ENCODE data around the gene RABEP2. TPM values are rescaled to one million over a fixed set of nuclear protein-coding genes. Genes with fewer than 3 reads are reported as not detected.

Gene RABEP2
- total RNA-seq, 1 donor from 2014 or later = 64.5 TPM

- DNase-seq (ENCODE audit: low spot score in 2 of 2) = no peak
- Histone ChIP-seq H3K27ac (no peak overlapping the region), H3K4me1 (peaks cover 9 to 10% of the 10 kb centered on the region in 2 donors), H3K27me3 (no peaks in the 10 kb centered on the region), H3K36me3 (peaks cover 0 to under 1% of the 10 kb centered on the region in 2 donors), H3K9me3 (no peaks in the 10 kb centered on the region), H3K4me3 (peak overlapping the region; percentile 51 to 79)
- no peak for TF ChIP-seq CTCF (IDR thresholded peaks at IDR 0.05)
- intact Hi-C loops (cut with DNase I) = loop anchor here (1.0 to 2.0 kb wide), 2 partner anchors 45 to 71 kb away; partner anchors contain the start of genes NFATC2IP and RABEP2
Measured at GRCh38 chr16:28879261-28879840, 45.7 kb downstream of the RABEP2 start.

- peak within 1 kb of the TSS; percentile 51 to 79 for H3K4me3 ChIP-seq
- no peaks in the 10 kb centered on the region for H3K27me3 ChIP-seq
- no peak for DNase-seq (ENCODE audit: low spot score in 2 of 2)
- TF ChIP-seq CTCF (IDR thresholded peaks at IDR 0.05) = no peak
- intact Hi-C loops (cut with DNase I) = loop anchor here (2.0 kb wide), 1 partner anchor 46 kb away; the partner anchor contains the start of gene RABEP2
- H3K9me3 ChIP-seq = no peaks in the 10 kb centered on the region
- H3K4me1 ChIP-seq = peaks cover 9 to 10% of the 10 kb centered on the region in 2 donors
- H3K36me3 ChIP-seq = peaks cover 0 to 9% of the 10 kb centered on the region in 2 donors
- no peak within 1 kb of the TSS for H3K27ac ChIP-seq
Measured at GRCh38 chr16:28878083-28878926, 46.7 kb downstream of the RABEP2 start, which contains the start of gene ATP2A1. ATP2A1 (plus strand) TSS chr16:28878488; CDS start chr16:28878672, 184 bp downstream.

GRCh38 chr16:28877655-28878000, 47.4 kb downstream of the RABEP2 start:
- Histone ChIP-seq H3K9me3 (no peaks in the 10 kb centered on the region), H3K4me1 (peaks cover 9 to 10% of the 10 kb centered on the region in 2 donors), H3K27me3 (no peaks in the 10 kb centered on the region), H3K4me3 (no peak overlapping the region), H3K36me3 (peaks cover 0 to 16% of the 10 kb centered on the region in 2 donors), H3K27ac (no peak overlapping the region)
- no peak for DNase-seq (ENCODE audit: low spot score in 2 of 2)
- intact Hi-C loops (cut with DNase I) = no loop called here
- no peak for TF ChIP-seq CTCF (IDR thresholded peaks at IDR 0.05)

GRCh38 chr16:28876973-28877654, 47.9 kb downstream of the RABEP2 start:
- Histone ChIP-seq H3K4me3 (no peak overlapping the region), H3K36me3 (peaks cover under 1 to 21% of the 10 kb centered on the region in 2 donors), H3K27me3 (no peaks in the 10 kb centered on the region), H3K9me3 (no peaks in the 10 kb centered on the region), H3K4me1 (peaks cover 9 to 10% of the 10 kb centered on the region in 2 donors), H3K27ac (no peak overlapping the region)
- no peak for DNase-seq (ENCODE audit: low spot score in 2 of 2)
- intact Hi-C loops (cut with DNase I) = no loop called here
- no peak for TF ChIP-seq CTCF (IDR thresholded peaks at IDR 0.05)

- intact Hi-C loops (cut with DNase I) = no loop called here
- no peaks in the 10 kb centered on the region for H3K9me3 ChIP-seq
- DNase-seq (ENCODE audit: low spot score in 2 of 2) = no peak
- no peak overlapping the region for H3K27ac ChIP-seq
- H3K4me3 ChIP-seq = no peak overlapping the region
- H3K36me3 ChIP-seq = peaks cover 9 to 31% of the 10 kb centered on the region in 2 donors
- peaks cover 9 to 10% of the 10 kb centered on the region in 2 donors for H3K4me1 ChIP-seq
- no peak for TF ChIP-seq CTCF (IDR thresholded peaks at IDR 0.05)
- no peaks in the 10 kb centered on the region for H3K27me3 ChIP-seq
Measured at GRCh38 chr16:28876019-28876659, 48.9 kb downstream of the RABEP2 start.

Measured in ascending aorta (tissue), 2 donors.